GM12801 (cell line): ENCODE data around the gene CDC42BPA.

Source experiments
- TF ChIP-seq, protein P1 (sequence below): IDR thresholded peaks from one replicate; pipeline ENCODE4 v1.5.1; 2011; ENCODE audit warnings: control low read depth; ENCODE audit not compliant: insufficient read length; ENCODE audit errors: extremely low read depth

Gene CDC42BPA

DNA sequence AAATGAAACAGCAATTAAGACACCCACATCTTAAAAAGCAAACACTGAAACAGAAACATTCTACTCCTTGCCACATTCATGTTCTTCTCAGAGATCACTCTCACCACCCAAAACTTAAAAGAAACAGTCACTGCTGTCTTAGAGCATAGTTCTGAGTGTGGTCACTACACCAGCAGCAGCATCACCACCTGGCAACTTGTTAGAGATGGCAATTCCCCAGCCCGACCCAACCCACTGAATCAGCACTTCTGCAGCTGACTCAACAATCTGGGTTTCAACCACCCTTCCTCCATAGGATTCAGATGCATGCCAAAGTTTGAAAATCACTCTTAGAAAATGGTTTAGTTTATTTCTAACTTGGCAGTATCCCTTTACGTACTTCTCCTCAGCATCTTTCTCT, 126.1 kb downstream of the CDC42BPA start:
- TF ChIP-seq, protein P1, sequence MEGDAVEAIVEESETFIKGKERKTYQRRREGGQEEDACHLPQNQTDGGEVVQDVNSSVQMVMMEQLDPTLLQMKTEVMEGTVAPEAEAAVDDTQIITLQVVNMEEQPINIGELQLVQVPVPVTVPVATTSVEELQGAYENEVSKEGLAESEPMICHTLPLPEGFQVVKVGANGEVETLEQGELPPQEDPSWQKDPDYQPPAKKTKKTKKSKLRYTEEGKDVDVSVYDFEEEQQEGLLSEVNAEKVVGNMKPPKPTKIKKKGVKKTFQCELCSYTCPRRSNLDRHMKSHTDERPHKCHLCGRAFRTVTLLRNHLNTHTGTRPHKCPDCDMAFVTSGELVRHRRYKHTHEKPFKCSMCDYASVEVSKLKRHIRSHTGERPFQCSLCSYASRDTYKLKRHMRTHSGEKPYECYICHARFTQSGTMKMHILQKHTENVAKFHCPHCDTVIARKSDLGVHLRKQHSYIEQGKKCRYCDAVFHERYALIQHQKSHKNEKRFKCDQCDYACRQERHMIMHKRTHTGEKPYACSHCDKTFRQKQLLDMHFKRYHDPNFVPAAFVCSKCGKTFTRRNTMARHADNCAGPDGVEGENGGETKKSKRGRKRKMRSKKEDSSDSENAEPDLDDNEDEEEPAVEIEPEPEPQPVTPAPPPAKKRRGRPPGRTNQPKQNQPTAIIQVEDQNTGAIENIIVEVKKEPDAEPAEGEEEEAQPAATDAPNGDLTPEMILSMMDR, result no peak

DNA sequence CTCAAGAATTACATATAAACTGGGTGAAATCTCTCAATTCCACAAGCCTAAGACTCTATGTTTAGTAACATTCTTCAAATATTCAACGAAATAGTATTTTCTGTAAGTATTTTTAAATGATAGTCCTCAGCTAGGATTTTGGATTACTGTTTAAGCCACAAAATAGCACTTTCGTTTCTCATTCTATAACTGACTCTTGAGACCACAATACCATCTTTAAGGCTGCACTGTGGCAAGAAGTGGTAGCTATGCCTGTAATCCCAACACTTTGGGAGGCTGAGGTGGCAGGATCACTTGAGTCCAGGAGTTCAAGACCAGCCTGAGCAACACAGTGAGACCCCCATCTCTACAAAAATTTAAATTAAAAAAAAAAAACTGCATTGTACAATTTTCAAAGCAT, 126.7 kb downstream of the CDC42BPA start:
- TF ChIP-seq, protein P1, result no peak

DNA sequence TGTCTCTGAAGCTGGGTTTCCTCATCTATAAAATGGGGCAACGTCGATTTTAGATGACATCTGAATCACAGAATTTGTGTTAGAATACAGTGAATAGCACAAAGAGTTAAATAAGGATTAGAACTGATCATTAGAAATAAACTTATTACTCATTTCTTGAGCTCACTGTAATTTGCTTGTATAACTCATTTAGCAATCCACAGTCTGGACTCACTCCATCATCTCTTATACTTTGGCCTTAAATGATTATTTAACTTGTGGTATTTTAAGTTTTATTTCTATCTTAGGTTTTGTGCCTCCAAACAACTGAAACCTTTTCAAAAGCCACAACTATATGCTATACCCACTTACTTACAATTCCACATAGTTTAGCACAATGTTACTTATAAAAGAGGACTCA, 128.0 kb downstream of the CDC42BPA start:
- TF ChIP-seq, protein P1, result no peak

DNA sequence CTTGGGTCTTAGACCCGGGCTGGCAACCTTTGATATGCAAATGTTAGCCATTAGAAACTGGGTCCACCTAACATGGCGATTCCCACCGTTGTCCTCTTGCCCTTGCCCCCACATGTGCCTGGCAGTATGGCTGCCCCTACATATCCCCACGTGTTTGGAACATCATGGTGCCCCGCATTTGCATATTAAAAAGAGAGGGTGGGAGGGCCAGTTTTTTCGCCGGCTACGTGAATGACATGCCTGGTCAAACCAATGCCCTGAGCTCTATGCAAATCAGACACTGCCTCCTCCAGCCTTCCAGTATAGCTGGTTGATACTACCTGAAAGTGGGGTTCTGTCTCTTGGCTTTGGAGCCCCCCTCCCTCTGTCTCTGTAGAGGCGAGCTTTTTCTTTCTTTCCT, 133.0 kb downstream of the CDC42BPA start:
- TF ChIP-seq, protein P1, result no peak

DNA sequence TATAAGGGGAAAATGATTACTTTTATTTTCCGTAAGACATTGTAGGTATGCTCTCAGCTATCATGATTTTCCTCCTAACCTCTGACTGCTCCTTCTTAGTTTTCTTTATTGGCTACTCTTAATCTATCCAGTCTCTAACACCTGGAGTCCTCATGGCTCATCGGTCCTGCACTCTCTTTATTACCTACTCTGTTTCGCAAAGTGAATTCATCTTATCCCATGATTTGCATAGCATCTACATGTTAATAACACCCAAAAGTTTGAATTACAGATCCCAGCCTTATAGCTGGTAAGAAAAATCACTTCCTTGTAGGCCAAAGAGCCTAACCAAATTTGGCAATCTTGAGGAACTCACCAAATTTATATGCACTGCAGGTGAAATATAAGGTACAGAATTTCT, 136.3 kb downstream of the CDC42BPA start:
- TF ChIP-seq, protein P1, result no peak

- TF ChIP-seq, protein P1, result no peak
Observed at GRCh38 chr1:227175611-227176010, 142.7 kb downstream of the CDC42BPA start.

DNA sequence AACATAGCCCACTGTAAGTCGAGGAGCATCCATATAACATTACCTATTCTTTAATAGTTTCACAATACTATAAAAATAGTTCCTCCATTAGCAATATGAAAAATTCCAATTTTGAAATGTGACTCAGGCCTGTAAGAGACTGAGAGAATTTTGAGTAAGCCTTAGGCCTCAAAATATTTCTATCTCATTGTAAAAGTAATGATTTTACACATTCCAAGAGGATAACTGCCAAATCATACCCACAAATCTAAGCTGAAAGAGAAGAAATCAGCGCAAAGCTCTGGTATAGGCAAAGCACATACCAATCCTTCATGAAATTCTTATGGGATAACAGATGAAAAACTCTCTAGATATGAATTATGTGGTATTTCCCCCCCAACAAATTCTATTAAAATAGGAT, 144.1 kb downstream of the CDC42BPA start:
- TF ChIP-seq, protein P1, result no peak
